A673 (cell line): ENCODE data around the gene EHBP1L1. TPM values are rescaled to one million over a fixed set of nuclear protein-coding genes. Genes with fewer than 3 reads are reported as not detected.
A peak's percentile ranks its signal among the peaks of the same experiment; 100 is the strongest.

Experiments used
- BruUV-seq: library from RNA; stranded (reverse); fragments of 400-500 nt; replicated peaks from 2 replicates; lab custom pipeline; 2021; lab: Mats Ljungman, UMichigan
- CTCF ChIA-PET: fragments of 300-600 bp; sonication (Branson Sonifier 250); formaldehyde crosslinking; loops from one replicate; lab custom pipeline; 2022; ENCODE audit warnings: antibody characterized with exemption; lab: Charles Lee
- POLR2A ChIA-PET: fragments of 300-600 bp; sonication (Branson Sonifier 250); formaldehyde crosslinking; loops from one replicate; lab custom pipeline; 2022; ENCODE audit warnings: antibody characterized with exemption; ENCODE audit not compliant: low non-redundant PET; lab: Charles Lee
- DNase-seq: peaks from one replicate; pipeline ENCODE4 v3.0.0-alpha.2; 2015; ENCODE audit warnings: low spot score
- H3K27ac ChIP-seq: fragments of 200-600 bp; sonication (generic); 2 replicates; pipeline ENCODE4 v1.5.1; 2016; ENCODE audit warnings: mixed run types, low read depth, mild to moderate bottlenecking, mixed read lengths, antibody characterized with exemption, low read length; ENCODE audit not compliant: poor library complexity, severe bottlenecking
- H3K27me3 ChIP-seq: fragments of 200-600 bp; sonication (generic); replicated peaks from 2 replicates; pipeline ENCODE4 v1.6.1; 2017; ENCODE audit warnings: mixed run types, low read depth, mild to moderate bottlenecking, mixed read lengths, antibody characterized with exemption, low read length; ENCODE audit not compliant: insufficient read depth, poor library complexity
- H3K36me3 ChIP-seq: fragments of 200-600 bp; sonication (generic); 2 replicates; pipeline ENCODE4 v1.6.1; 2016; ENCODE audit warnings: mixed run types, mild to moderate bottlenecking, mixed read lengths, antibody characterized with exemption, low read length; ENCODE audit not compliant: insufficient read depth, poor library complexity, severe bottlenecking
- H3K4me1 ChIP-seq: fragments of 200-600 bp; sonication (generic); 2 replicates; pipeline ENCODE4 v1.6.1; 2017; ENCODE audit warnings: mixed run types, mild to moderate bottlenecking, mixed read lengths, antibody characterized with exemption, low read length; ENCODE audit not compliant: insufficient read depth, poor library complexity, severe bottlenecking
- H3K4me3 ChIP-seq: fragments of 200-600 bp; sonication (generic); 2 replicates; pipeline ENCODE4 v1.5.1; 2016; ENCODE audit warnings: low read depth, mixed run types, mild to moderate bottlenecking, mixed read lengths, low read length; ENCODE audit not compliant: poor library complexity, severe bottlenecking
- H3K9me3 ChIP-seq: fragments of 200-600 bp; sonication (generic); 2 replicates; pipeline ENCODE4 v1.6.1; 2016; ENCODE audit warnings: mixed run types, low read depth, mild to moderate bottlenecking, mixed read lengths, antibody characterized with exemption, low read length; ENCODE audit not compliant: poor library complexity, severe bottlenecking
- EZH2 ChIP-seq: fragments of 200-600 bp; sonication (generic); IDR thresholded peaks from 2 replicates; pipeline ENCODE4 v1.6.1; 2017; ENCODE audit warnings: borderline replicate concordance, low read depth, mild to moderate bottlenecking, mixed read lengths, antibody characterized with exemption, low read length; ENCODE audit not compliant: poor library complexity, severe bottlenecking
- intact Hi-C: fragments of 100-400 bp; cut with micrococcal nuclease; formaldehyde crosslinking; loops from one replicate; pipeline ENCODE4 v1.10.0; 2022; ENCODE audit not compliant: unreplicated experiment
- total RNA-seq: library from RNA; stranded (reverse); gene quantifications from 2 replicates; pipeline ENCODE4 v1.2.3, GENCODE V29; 2021
- TF ChIP-seq, protein P1 (sequence below): fragments of 300-800, 200-600 bp; sonication (generic); conservative IDR thresholded peaks from 2 replicates; pipeline ENCODE4 v1.5.1; 2017; ENCODE audit warnings: low read depth, mild to moderate bottlenecking, antibody characterized with exemption, low read length, moderate library complexity, mixed read lengths

Gene EHBP1L1
- total RNA-seq, 1 experiment from 2014 or later = 29.5 TPM

DNA sequence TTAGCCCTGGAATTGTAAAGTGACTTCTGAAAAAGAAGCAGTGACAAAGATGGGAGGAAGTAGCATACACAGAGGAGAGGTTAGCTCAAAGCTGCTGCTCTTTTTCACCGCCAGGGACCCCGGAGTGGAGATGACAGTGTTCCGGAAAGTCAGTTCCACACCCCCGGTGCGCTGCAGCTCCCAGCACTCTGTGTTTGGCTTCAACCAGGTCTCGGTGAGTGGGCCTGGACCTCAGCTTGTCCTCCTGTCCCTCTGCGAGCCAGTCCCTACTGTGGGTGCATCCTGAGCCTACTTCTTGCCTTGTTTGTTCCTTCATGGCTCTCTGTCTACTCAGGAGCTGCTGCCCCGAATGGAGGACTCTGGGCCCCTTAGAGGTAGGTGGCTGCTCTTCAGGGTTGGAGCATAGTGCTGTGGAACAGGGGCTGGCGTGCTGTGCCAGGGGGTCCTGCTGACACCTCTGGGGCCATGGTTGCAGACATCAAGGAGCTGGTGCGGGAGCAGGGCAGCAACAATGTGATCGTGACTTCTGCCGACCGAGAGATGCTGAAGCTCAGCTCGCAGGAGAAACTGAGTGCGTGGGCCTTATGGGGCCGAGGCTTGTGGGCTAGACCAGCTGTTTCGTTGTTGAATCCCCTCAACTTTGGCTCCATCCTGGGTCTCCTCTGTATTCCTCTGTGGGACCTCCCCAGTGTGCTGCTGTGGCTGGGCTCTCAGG lies 41.4 kb downstream of the EHBP1L1 start:
- Histone ChIP-seq H3K4me3 (peak overlapping the region; percentile 92), H3K27ac (no peak overlapping the region), H3K9me3 (no peaks in the 10 kb centered on the region), H3K36me3 (peaks cover 38% of the 10 kb centered on the region), H3K4me1 (peaks cover 18% of the 10 kb centered on the region), H3K27me3 (no peaks in the 10 kb centered on the region)
- POLR2A ChIA-PET = no interaction called here
- BruUV-seq = no TSS peak
- no peak for DNase-seq
- intact Hi-C loops = no loop called here
- CTCF ChIA-PET = no interaction called here
- TF ChIP-seq, protein P1, sequence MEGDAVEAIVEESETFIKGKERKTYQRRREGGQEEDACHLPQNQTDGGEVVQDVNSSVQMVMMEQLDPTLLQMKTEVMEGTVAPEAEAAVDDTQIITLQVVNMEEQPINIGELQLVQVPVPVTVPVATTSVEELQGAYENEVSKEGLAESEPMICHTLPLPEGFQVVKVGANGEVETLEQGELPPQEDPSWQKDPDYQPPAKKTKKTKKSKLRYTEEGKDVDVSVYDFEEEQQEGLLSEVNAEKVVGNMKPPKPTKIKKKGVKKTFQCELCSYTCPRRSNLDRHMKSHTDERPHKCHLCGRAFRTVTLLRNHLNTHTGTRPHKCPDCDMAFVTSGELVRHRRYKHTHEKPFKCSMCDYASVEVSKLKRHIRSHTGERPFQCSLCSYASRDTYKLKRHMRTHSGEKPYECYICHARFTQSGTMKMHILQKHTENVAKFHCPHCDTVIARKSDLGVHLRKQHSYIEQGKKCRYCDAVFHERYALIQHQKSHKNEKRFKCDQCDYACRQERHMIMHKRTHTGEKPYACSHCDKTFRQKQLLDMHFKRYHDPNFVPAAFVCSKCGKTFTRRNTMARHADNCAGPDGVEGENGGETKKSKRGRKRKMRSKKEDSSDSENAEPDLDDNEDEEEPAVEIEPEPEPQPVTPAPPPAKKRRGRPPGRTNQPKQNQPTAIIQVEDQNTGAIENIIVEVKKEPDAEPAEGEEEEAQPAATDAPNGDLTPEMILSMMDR = no peak
- no peak for TF ChIP-seq EZH2

GRCh38 chr11:65617990-65618751 lies 42.3 kb downstream of the EHBP1L1 start:
- Histone ChIP-seq H3K27me3 (no peaks in the 10 kb centered on the region), H3K9me3 (no peaks in the 10 kb centered on the region), H3K4me1 (peaks cover 10% of the 10 kb centered on the region), H3K36me3 (peaks cover 38% of the 10 kb centered on the region), H3K4me3 (no peak overlapping the region), H3K27ac (no peak overlapping the region)
- ChIA-PET POLR2A (no interaction called here), CTCF (no interaction called here)
- no peak for DNase-seq
- intact Hi-C loops = no loop called here
- TF ChIP-seq, protein P1 = no peak
- no TSS peak for BruUV-seq

DNA sequence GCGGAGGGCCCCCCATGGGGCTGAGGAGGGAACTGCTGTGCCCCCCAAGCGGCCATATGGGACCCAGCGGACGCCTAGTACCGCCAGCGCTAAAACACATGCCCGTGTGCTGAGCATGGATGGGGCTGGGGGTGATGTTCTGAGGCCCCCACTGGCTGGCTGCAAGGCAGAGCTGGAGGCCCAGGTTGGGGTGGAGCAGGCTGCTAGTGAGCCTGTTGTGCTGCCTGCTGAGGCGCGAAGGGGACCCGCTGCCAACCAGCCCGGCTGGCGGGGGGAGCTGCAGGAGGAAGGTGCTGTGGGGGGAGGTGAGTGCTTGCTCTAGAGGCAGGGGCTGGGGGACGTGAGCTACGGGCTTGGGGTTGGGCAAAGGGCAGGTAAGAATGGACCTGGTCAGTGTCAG lies 42.9 kb downstream of the EHBP1L1 start:
- TF ChIP-seq, protein P1 = no peak
- no peak for TF ChIP-seq EZH2
- Histone ChIP-seq H3K36me3 (peaks cover 42% of the 10 kb centered on the region), H3K4me3 (no peak overlapping the region), H3K9me3 (no peaks in the 10 kb centered on the region), H3K27me3 (no peaks in the 10 kb centered on the region), H3K4me1 (peaks cover 7% of the 10 kb centered on the region), H3K27ac (no peak overlapping the region)
- ChIA-PET CTCF (no interaction called here), POLR2A (no interaction called here)
- no peak for DNase-seq
- no TSS peak for BruUV-seq
- intact Hi-C loops = no loop called here
